HG03558 (cell line): ENCODE data around the gene FAM13C.

Source experiments
- ATAC-seq: cut with Tn5 transposase; IDR thresholded peaks from one replicate; pipeline ENCODE4 v1.9.1; 2021; ENCODE audit warnings: moderate number of reproducible peaks; ENCODE audit not compliant: unreplicated experiment; ENCODE audit errors: extremely low read depth

The FAM13C gene

DNA sequence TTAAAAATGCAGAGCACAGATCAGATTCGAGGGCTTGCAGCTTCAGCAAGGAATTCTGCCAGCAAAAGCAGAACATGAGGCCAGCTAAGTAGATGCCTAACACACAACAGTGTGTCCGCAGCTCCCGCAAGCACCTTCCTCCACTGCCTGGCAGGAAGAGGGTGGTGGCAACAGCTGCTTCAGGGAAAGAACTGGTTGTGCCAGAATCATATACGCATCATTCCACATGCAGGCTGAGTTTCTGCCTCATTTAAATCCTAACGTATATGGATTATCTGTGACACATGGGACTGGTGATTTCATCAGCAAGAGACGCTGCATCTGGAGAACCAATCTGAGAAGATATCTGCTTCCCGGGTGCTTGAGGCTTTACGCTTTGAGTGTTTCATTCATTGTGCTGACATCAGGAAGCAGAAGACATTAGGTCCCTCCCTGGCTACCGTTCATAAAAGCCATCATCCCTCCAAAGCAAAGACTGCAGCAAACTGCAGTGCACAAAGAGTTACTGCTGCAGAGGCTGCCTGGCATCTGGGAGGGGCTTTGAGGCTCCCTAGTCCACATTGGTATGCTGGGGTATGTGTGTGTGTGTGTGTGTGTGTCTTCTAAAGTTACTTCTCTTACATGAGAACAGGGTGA is 78.8 kb downstream of the FAM13C start:
- ATAC-seq, result no peak

GRCh38 chr10:59281861-59282260 is 80.5 kb downstream of the FAM13C start:
- ATAC-seq, result no peak

DNA sequence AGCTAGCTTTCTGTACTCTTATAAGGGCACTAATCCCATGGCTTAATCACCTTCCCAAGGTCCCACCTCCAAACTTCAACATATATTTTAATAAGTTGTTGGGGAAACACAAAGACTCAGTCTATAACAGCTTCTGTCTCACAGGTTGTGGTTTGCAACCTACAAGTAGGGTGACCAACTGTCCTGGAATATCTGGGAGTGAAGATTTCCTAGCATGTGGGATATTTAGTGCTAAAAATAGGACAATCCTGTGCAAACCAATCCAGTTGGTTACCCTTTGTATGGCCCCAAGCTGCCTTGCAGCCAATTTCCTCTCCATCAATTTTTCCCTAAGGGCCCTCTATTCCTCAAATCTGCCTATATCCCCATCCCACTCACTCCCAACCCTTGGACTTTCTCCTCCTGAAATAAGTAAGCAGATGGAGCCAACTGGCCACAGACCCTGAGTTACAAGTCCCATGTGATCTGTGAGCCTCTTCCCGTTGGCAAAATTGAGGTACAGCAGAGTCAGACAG is 82.3 kb downstream of the FAM13C start:
- no peak for ATAC-seq

DNA sequence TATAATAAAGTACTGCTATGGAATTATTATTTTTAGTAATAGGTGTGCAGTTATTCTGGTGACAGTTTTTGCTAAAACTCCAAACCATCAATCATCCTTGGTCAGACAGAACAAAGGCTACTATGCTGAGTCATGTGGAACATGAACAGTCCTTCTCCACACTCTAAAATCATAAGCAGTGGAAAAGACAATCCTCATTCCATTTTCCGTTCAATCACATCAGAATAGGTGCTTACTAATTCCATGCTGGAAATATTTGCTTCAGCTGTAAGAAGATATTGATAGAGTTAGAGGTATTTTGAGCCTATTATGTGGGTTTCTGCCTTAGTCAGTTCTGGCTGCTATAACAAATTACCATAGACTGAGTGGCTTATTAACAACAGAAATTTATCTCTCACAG is 82.9 kb downstream of the FAM13C start:
- no peak for ATAC-seq

GRCh38 chr10:59276919-59277318 is 85.4 kb downstream of the FAM13C start:
- no peak for ATAC-seq

GRCh38 chr10:59276133-59276532 is 86.2 kb downstream of the FAM13C start:
- no peak for ATAC-seq

DNA sequence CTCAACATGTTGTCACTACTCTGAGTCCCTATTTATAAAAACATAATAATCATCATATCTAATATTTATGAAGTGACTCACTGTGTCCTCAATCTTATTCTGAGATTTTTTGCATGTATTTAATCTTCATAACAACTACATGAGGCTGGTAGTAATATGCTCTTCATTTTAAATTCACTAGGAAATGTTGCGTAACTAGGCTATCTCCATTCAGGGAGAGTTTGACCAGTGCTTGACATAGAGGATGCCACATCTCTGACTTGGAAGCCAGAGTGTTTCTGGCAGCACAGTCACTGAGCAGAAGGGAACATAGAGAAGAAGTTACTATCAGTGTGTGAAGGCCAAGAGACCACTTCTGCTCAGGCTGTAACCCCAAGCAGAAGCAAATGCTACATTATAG is 88.9 kb downstream of the FAM13C start:
- no peak for ATAC-seq

DNA sequence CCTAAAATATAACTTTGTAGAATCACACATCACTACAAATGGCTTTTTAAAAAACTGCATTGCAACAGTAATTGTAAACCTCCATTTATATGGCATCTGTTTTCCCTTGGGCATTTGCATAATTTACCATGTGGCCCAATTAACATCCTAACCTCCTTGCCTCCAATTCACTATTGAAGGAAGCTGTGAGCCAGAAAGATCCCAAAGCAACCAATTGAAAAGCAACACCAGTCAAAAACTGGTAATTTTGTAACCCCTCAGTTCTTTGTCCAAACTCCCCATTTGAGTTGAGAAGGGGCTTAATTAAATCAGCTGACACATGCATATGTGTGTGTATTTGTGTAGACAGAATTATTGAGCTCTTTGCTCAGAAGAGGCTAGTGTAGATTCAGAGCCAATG is 90.3 kb downstream of the FAM13C start:
- no peak for ATAC-seq

- ATAC-seq, result no peak
Measured at GRCh38 chr10:59271160-59271559, 91.2 kb downstream of the FAM13C start.

- ATAC-seq, result no peak
Measured at GRCh38 chr10:59270492-59270891, 91.9 kb downstream of the FAM13C start.

DNA sequence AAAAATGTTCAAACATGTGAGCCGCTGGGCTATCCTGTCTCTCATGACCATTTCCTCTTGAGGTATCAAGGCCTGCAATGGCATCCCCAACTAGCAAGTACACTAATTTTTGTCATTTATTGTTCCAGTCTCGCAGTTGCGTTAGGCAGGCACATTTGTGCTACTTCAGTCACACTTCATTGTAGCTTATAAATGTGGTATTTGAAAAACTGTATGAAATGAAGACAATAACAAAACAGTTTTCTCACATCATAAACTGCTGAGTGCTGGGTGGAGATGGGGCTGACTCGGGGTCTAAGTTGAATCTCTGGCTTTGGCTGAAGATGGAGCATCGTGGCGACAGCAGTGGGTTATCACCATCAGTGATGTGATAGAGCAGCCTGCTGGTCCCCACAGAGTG is 92.7 kb downstream of the FAM13C start:
- no peak for ATAC-seq

DNA sequence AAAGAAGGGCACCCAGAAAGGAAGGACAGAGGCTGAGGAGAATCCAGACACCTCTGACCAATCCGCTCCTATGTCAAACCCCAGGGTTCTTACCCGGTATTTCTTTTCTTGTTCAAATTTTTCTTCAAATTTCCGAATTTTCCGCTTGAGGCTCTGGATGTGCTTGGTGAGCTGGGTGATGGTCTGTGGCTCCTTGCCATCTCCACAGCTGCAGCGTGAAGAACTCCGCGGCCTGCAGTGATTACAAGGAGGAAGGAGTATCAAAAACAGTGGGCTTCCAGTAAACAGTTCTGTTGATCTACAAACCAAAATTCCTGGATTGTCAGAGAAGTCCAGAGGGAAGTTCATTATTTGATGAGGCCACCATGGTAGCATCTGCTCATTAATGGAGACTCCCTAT is 93.9 kb downstream of the FAM13C start:
- ATAC-seq, result no peak

GRCh38 chr10:59266321-59266720 is 96.0 kb downstream of the FAM13C start:
- ATAC-seq, result no peak

- no peak for ATAC-seq
Measured at GRCh38 chr10:59265141-59265540, 97.2 kb downstream of the FAM13C start.

GRCh38 chr10:59258890-59259289 is 103.5 kb downstream of the FAM13C start:
- no peak for ATAC-seq

- no peak for ATAC-seq
Measured at GRCh38 chr10:59257224-59257623, 105.1 kb downstream of the FAM13C start.

- no peak for ATAC-seq
Measured at GRCh38 chr10:59255463-59255862, 106.9 kb downstream of the FAM13C start.

- no peak for ATAC-seq
Measured at GRCh38 chr10:59252491-59252890, 109.9 kb downstream of the FAM13C start.

- ATAC-seq, result no peak
Measured at GRCh38 chr10:59245686-59246085, 116.7 kb downstream of the FAM13C start.

- ATAC-seq, result no peak
Measured at GRCh38 chr10:59244871-59245270, 117.5 kb downstream of the FAM13C start.

DNA sequence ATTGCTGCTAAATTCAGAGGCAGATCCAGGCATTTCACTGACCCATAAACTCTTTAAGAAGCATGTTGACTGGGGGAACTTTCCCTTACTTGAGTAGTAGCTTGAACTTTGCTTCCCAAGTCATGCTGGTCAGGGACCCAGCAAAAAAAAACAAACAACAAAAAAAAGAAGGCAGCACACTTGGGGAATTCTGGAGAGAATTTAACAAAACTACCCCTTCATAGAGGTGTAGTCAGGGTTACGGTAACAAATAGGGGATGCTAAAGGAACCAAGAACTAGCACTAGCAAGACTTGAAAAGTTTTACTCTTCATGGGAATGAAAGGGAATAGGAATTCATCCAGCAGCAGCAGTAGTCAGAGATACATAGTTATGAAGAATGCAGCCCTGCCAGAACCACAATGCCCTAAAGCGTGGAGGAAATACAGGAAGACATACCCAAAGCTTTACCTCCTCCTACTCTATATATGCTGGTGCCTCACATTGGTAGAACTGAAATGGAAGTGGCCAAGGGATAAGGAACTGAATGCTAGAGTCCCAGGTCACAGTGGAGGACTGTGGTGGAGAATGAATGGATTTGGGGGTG is 118.6 kb downstream of the FAM13C start:
- no peak for ATAC-seq

DNA sequence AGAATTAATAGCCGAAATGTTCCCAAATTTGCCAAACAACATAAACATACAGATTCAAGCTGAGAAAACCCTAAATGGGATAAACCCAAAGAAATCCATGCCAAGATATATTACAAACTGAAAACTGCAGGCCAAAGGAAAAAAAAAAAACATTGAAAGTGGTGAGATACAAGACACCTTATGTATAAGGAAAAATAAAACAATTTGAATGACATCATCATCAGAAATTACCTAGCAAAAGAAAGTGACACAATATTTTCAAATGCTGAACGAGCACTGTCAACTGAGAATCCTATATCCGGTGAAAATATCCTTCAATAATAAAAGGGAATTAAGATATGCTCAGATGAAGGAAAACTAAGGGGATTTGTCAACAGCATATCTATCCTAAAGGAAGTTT is 119.4 kb downstream of the FAM13C start:
- ATAC-seq, result no peak
